Neural progenitor cell (in vitro differentiated cells): Measurements from ENCODE around the gene LGALS12.

Experiments used
- EZH2 ChIP-seq: fragments of 200-600 bp; sonication (generic); IDR thresholded peaks from 2 replicates; pipeline ENCODE4 v1.6.1; 2017; ENCODE audit warnings: antibody characterized with exemption, mild to moderate bottlenecking, moderate library complexity
- EZH2phosphoT487 ChIP-seq: fragments of 200-600 bp; sonication (generic); IDR thresholded peaks from 2 replicates; pipeline ENCODE4 v1.6.1; 2017; ENCODE audit warnings: antibody characterized with exemption
- TF ChIP-seq, protein P1 (sequence below): fragments of 200-600 bp; sonication (generic); IDR thresholded peaks from 2 replicates; pipeline ENCODE4 v1.5.1; 2017; ENCODE audit warnings: antibody characterized with exemption, mild to moderate bottlenecking

DNA sequence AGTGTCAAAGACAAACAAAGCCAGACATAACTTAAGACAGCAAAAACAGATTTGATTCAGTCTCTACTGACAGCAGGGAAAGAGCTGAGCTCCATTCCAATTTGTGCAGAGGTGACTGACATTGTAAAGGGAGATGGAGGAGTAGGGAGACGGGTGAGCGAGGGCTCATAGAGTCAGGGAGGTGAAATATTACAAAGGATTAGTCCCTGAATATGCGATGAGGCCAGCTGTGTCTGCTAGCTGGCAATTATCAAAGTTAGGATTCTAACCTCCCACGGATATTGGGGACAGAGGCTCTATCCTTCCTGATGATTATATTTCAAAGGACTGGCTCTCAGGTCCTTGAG is 49.0 kb downstream of the LGALS12 start:
- TF ChIP-seq, protein P1, sequence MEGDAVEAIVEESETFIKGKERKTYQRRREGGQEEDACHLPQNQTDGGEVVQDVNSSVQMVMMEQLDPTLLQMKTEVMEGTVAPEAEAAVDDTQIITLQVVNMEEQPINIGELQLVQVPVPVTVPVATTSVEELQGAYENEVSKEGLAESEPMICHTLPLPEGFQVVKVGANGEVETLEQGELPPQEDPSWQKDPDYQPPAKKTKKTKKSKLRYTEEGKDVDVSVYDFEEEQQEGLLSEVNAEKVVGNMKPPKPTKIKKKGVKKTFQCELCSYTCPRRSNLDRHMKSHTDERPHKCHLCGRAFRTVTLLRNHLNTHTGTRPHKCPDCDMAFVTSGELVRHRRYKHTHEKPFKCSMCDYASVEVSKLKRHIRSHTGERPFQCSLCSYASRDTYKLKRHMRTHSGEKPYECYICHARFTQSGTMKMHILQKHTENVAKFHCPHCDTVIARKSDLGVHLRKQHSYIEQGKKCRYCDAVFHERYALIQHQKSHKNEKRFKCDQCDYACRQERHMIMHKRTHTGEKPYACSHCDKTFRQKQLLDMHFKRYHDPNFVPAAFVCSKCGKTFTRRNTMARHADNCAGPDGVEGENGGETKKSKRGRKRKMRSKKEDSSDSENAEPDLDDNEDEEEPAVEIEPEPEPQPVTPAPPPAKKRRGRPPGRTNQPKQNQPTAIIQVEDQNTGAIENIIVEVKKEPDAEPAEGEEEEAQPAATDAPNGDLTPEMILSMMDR: no peak
- TF ChIP-seq EZH2 (no peak), EZH2phosphoT487 (no peak)
